HPDE6-E6E7 (cell line): ENCODE measurements around the gene DSCAML1.

ENCODE experiments used
- DNase-seq: peaks from one replicate; pipeline ENCODE4 v3.0.0; 2011; ENCODE audit warnings: missing footprints; ENCODE audit errors: extremely low spot score

DSCAML1 gene

DNA sequence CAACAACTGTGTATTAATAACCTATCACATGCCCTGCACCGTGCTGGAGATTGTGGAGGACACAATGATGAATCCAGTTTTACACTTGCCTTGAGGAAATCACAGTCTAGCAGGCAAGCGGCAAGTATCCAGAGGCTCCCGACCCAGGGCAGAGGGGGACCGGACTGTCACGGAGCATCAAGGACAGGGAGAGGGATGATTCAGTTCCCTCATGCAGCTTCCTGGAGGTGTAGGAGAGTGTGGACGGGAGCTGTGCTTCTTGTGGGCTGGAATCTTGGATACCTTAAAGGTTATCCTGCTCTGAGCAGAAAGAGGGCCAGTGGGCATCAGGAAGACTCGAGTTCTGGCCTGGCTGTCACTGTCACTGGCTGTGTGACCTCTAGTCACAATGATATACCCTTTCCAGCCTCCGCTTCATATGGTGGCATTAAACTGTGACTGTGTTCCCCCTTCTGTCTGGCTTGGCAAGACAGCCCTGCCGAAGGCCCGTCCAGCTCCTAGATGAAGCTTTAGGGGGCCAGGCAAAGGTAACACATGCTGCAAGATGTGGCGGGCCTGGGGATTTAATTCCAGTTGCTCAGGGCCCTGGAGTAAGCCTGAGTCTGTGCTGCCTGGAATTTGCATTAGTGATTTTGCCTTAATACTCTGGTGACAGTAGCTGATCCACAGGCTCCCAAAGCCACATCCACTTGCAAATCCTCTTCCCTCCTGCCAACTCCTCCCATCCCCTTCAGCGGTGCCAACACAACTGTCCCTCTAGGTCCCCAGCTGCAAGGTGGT, 162.8 kb downstream of the DSCAML1 start:
- DNase-seq, result no peak

DNA sequence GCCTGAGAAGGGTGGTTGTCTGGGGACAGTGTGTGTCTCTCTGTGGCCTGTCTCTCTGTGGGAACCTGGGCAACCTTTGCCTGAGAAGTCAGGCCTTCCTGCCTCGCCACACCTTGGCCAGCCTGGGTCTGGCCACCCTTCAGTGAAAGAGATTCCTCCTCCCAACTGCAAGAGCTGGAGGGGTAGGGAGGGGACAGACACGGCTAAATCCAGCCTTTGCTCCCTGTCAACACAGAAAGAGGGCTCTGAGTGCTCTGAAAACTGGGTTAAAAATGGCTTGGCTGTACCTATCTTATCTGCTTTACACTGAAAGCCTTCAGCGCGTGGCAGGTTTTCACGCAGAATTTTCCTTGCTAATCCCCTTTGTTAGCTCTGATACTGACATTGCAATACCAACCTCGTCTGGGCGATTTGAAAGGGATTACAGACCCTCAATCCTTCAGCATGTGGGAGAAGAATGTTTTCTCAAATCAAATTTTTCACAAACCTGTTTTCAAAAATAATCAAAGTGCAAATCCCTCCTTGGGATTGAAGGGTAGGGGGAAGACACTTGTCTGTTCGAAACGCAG, 163.7 kb downstream of the DSCAML1 start:
- DNase-seq, result no peak

DNA sequence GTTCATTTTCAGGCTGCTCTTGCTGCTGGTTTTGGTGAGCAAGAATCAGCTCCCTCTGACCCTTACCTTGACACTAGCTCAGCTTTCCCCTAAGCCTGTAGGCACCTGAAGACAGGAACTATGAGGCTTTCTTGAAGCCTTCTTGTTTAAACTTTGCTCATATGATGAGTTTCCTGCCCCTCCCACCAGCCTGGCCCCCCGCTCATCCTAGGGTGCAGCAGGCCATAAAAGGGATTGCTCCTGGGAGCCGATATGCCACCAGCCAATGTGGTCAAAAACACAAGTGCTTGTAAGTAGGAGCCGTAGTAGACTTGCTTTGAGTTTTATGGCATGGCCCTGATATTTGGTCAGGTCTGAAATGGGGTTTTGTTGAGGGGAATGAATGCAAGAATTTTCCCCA, 164.7 kb downstream of the DSCAML1 start:
- DNase-seq, result no peak

DNA sequence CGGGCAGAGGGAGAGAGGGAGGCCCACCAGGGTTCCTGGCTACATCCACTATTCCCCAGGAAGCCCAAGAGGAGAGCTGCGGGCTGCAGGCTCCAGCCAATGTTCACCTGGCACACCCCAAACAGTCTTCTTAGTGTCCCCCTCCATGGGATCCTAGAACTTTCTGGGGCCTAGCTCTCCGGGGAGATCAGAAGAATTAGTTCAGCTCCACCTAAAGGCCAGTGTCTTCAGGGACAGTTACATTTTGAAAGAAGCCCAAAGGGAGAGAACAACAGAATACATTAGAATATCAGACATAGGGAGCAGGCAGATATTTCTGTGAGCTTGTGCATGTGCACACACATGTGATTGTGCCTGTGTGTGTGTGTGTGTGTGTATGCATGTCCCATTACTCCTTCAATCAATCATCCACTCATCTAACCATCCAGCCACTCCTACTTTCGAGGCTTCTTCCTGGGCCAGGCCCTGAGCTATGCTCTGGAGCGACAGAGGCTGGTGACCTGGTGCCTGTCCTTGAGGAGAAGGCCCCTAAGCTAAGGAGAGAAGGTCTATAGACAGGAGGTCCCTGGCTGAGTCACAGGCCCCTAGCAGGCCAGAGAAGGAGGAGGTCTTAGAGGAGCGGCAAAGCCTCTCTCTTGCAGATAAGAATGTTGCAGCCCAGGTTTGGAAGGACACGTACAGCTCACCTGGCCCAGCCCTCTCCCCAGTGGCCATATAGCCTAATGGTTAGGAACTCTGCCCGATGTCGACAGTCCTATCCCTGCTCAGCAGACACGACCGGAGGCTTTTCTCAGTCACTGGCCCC, 165.5 kb downstream of the DSCAML1 start:
- DNase-seq, result no peak

DNA sequence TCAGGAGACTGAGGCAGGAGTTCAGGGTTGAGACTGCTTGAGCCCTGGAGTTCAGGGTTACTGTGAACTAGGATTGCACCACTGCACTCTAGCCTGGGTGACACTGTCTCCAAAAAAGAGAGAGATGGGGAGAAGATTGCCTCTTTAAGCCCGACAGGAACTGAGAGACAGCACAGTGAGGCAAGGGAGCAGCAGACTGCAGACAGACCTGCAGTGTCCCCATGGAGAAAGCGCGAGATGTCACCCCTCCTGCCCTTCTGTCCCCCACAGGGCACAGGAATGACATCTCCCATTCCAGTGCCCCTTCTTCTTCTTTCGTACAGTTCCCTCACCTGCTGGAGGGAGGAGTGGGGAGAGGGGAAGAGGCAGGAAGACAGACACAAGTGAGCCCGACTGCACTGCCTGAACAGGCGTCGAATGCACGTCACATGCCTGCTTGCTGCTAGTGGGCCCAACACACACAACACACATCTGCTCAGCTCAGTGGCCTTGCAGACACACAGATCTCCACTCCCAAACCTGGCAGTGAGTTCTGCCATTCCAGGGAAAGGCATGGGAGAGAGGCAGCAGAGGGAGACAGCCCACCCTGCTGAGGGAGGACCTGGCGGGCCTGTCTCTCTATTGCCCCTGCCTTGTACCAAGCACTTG, 167.0 kb downstream of the DSCAML1 start:
- DNase-seq, result no peak

- DNase-seq, result no peak
These were observed 167.9 kb downstream of the DSCAML1 start for GRCh38 chr11:117629146-117629545.

DNA sequence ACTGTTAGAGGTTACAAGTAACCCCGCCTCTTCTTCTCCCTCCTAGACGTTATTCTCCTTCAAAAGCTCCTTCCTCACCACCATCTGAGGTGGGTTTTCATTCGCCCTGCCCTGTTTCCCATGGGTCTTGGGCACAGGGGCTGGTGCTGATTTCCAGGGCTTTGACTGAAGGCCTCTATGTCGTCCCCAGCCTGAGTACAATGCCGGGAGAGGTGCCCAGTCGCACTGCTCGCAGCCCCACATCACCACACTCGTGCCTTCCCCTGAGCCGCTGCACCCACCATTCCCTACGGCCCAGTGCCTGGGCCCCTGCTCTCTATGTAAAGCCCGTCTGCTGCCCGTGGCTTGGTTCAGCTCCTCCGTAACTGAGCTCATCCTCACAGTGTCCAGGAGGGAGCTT, 169.8 kb downstream of the DSCAML1 start:
- no peak for DNase-seq

- DNase-seq, result no peak
These were observed 170.4 kb downstream of the DSCAML1 start for GRCh38 chr11:117626576-117626975.

- no peak for DNase-seq
These were observed 171.8 kb downstream of the DSCAML1 start for GRCh38 chr11:117625237-117625636.

DNA sequence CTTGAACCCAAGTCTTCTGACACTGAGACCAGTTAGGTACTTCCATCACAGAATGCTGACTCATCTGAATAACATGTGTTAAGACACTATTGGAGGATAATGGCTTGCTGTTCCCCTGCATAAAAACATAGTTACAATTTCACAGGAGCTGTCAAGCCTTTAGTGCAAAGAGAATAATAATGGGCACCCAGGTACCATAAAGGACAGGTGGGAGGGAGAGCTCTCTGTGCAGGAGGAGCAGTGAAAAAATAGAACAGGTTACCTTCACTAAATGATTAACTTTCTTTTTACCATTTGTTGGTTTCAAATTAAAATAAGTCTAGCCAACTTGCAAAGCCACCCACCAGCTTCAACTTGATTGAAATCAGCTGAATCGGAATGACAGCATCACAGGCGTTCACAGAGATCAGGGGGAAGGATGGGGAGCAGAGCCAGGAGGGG, 173.2 kb downstream of the DSCAML1 start:
- no peak for DNase-seq

DNA sequence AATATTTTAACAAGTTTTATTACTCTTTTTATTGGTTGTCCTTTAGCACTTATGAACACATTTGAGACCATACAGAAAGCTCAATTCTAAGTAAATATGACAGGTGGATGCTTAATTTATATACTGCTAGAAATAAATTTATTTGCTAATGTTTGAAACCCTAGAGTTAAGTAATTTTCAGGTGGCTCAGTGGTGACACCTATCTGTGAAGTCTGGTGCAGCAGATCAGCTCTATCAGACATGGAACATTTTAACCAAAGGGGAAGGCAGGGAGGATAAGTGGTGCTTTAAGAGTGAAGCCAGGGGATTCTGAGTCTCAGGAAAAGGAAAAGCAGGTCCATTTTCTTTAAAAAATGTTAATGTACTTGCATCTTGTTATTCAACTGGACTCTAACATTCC, 175.8 kb downstream of the DSCAML1 start:
- no peak for DNase-seq

- DNase-seq, result no peak
These were observed 176.4 kb downstream of the DSCAML1 start for GRCh38 chr11:117620659-117621058.

DNA sequence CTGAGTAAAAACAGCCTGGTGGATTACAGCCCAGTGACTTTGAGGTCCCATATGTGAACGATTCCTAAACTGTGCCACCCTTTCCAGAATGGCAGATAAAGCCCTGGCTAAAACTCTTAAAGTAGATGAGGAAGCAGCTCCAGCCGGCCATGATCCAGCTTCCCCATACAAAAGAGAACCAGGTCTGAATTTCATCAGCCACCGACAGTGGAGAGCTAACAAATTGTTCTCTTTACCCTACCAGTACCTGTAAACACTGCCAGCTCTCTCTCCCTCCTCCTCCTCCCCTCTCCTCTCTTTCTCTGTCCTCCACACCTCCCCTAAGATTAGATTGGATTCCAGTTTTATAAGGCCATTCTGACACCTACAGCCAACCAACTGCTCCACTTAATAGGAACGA, 176.9 kb downstream of the DSCAML1 start:
- DNase-seq, result no peak

DNA sequence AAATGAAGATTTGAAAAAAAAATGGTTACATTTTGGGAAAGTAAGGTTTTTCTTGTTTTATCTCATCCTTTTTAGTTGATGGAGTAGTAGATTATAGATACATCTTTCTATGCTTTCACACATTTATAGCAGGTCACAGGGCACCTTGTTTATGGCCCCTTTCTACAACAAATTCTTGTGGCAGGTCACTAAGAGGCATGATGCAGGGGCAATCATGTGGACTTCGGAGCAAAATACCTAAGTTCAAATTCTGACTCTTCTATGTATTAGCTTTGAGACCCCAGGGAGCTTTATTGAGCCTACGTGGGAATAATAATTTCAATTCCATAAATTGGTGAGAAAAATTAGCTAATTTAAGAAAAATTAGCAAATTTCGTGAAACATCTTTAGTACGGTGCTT, 177.4 kb downstream of the DSCAML1 start:
- DNase-seq, result no peak

DNA sequence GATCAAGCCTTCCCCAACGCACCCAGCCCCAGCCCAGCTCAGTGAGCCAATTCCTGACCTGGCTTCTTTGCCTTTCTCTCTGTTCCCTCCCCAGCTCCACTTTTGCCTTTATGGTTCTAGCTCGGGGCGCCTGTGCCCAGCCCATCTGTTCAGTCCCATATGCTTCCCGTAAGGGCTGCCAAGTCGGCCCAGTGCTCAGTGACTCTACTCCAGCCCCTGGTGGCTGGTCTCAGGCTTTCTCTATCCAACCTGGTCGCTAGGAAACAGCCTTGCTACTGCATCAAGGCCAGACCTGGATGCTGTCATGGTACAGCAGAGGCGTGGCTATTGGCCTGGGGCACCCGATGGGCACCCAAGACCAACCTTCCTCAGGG, 178.0 kb downstream of the DSCAML1 start:
- no peak for DNase-seq

DNA sequence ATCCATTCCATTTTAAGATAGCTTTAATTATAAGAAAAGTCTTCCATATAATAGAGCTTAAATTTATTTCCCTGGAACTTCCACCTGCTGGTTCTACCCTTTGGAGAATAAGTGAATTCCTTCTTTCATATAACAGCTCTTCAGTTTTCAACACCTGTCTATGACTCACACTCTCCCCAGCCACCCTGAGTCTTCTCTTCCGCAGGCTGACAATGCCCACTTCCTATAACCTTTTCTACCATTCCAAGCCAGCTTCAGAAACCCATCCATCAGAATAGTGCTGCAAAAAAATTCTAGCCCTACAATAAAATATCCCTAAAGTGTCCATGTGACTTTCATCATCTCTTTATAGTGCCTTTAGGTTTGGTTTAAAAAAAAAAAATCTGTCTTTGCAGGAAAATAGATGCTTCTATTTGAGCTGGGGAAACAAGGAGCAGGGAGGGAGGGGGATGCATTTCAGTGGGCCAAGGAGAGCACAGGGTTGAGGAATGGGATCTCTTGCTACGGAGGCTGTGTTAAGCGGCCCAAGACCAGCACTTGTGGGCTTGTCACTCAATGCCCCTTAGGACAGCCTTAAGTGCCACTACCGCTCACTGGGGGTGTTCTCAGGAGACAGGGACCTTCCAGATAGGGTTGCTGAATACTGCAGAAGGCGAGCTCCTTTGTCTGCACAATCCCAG, 178.6 kb downstream of the DSCAML1 start:
- DNase-seq, result no peak

DNA sequence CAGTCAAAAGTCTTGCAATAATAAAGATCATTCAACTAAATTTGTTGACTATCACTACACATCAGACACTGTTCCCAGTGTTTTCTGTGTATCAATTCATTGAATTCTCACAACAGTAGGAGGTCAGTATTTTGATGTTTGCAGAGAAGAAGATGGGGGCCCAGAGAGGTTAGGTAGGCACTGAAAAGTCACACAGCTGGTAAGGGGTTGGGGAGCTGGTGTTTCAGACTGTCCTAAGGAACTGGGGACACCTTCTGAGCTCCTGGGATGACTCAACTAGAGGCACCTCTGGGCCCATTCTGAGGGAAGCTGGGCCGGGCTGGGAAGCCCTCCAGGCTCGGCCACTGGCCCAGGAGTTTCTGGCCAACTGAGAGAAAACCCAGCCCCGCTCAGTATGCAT, 180.0 kb downstream of the DSCAML1 start:
- no peak for DNase-seq

- DNase-seq, result no peak
These were observed 182.3 kb downstream of the DSCAML1 start for GRCh38 chr11:117614728-117615127.

- no peak for DNase-seq
These were observed 183.5 kb downstream of the DSCAML1 start for GRCh38 chr11:117613521-117613920.

- DNase-seq, result no peak
These were observed 184.8 kb downstream of the DSCAML1 start for GRCh38 chr11:117612177-117612576.

GRCh38 chr11:117610901-117611300, 186.1 kb downstream of the DSCAML1 start:
- no peak for DNase-seq

- no peak for DNase-seq
These were observed 187.0 kb downstream of the DSCAML1 start for GRCh38 chr11:117610045-117610444.
